Measurements from ENCODE around the gene CHST11.
A peak's percentile ranks its signal among the peaks of the same experiment; 100 is the strongest.

Gene CHST11

DNA sequence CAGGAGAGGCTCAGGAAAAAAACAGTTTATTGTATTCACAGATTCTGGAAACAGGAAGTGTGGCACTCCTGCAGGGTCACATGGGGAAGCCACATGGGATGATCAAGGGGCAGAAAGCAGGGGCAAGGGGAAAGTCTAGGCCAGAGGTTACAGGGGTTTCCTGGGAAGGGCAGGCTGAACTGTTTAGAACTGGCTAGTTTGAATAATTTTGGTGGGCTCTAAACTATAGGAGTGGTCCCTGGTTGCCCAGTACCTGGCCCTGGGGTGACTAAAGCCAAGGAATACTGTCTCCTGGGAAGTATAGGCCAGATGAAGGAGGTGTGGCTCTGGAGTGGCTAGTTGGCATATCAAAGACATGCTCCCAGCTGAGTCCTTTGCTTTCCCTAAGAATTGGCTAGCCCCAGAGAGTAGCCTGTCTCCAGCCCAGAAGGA lies 332.1 kb downstream of the CHST11 start:
- no peak for TF ChIP-seq CTCF (IDR thresholded peaks at IDR 0.05; ENCODE audit: control insufficient read depth, extremely low read depth, insufficient read depth)
- no peak for DNase-seq (ENCODE audit: low read depth)
- no peak overlapping the region for H3K4me3 ChIP-seq (ENCODE audit: low read depth, low read length)

DNA sequence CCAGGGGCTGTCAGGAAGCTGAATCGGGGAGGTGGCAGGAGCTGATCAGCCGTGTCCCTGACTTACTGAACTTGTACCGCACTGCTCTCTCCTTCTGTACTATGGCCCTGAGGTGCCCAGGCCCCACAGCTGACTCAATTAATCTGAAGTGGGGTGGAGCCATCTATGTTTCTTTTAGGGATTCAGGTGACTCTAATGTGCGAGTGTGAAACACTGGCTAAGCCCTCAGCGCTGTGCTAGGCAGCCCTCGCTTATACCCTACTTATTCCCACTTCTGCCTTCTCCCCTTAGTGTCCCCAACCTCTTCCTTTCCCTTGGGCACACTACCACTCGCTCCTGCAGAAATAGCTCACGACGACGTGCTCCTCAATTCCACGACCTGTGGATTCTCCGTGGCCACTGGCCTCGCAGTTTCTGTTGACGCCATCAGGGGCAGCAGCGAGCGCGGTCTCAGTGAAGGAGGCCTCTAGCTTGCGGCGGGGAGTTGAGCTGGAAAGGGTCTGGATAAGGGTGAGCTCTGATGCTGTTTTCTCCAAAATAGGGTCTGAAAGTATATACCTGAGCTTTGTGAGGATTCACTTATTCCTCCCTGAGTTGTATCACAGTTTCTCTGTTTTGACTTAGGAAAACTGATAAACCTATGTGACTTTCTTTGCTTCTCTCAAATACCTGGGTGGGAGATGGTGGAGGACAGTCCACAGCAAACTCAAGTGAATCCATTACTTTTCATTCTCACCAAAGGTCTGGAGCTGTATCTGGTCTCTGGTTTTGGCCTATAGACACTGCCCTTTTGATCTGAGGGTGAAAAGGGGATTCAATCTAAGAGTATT lies 333.8 kb downstream of the CHST11 start:
- no peak for DNase-seq (ENCODE audit: low read depth)
- no peak overlapping the region for H3K4me3 ChIP-seq (ENCODE audit: low read depth, low read length)
- peak; percentile 53 for TF ChIP-seq CTCF (IDR thresholded peaks at IDR 0.05; ENCODE audit: control insufficient read depth, extremely low read depth, insufficient read depth)

DNA sequence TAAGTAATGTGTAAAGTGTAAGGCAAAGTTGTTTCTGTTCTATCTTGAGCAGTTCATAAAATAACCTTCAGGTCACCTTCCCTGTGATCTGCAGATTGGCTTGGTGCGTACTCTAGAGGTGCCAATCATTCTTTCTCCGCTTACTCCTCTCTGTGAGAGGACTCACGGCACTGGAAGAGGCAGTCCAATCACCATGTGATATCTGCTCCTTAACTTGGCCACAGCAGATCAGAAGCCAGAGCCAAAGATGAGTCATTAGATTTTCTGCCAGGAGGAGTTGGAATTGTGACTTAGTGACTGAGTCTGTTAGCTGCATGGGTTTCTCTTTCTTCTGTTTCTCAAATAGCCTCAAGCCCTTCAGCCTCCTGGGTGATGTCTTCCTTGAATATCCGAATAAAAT lies 335.8 kb downstream of the CHST11 start:
- no peak overlapping the region for H3K4me3 ChIP-seq (ENCODE audit: low read depth, low read length)
- no peak for TF ChIP-seq CTCF (IDR thresholded peaks at IDR 0.05; ENCODE audit: control insufficient read depth, extremely low read depth, insufficient read depth)
- DNase-seq (ENCODE audit: low read depth), result peak; percentile 44

DNA sequence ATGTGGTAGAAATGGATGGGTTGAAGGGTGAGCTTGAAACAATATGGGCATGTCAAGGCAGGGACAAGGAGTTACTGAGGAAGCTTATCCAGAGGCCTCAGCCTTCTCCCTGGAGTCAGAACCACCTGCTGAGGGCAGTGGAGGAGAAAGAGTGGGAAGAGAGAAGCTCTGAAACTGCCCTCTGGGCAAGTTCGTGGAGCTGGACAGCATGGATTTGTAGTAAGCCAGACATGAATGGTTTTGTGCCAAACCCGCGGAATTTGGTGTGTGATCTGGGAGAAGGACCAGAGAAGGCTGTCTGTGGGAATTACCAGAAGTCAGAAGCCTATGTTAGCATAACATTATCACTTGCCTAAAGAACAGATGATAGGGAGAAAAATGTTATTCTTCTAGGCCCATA lies 336.5 kb downstream of the CHST11 start:
- TF ChIP-seq CTCF (IDR thresholded peaks at IDR 0.05; ENCODE audit: control insufficient read depth, extremely low read depth, insufficient read depth), result no peak
- H3K4me3 ChIP-seq (ENCODE audit: low read depth, low read length), result no peak overlapping the region
- DNase-seq (ENCODE audit: low read depth), result no peak

GRCh38 chr12:104793968-104794367 lies 337.2 kb downstream of the CHST11 start:
- no peak for TF ChIP-seq CTCF (IDR thresholded peaks at IDR 0.05; ENCODE audit: control insufficient read depth, extremely low read depth, insufficient read depth)
- H3K4me3 ChIP-seq (ENCODE audit: low read depth, low read length), result no peak overlapping the region
- no peak for DNase-seq (ENCODE audit: low read depth)

- no peak overlapping the region for H3K4me3 ChIP-seq (ENCODE audit: low read depth, low read length)
- no peak for DNase-seq (ENCODE audit: low read depth)
- TF ChIP-seq CTCF (IDR thresholded peaks at IDR 0.05; ENCODE audit: control insufficient read depth, extremely low read depth, insufficient read depth), result no peak
Measured at GRCh38 chr12:104796475-104796862, 339.7 kb downstream of the CHST11 start.

DNA sequence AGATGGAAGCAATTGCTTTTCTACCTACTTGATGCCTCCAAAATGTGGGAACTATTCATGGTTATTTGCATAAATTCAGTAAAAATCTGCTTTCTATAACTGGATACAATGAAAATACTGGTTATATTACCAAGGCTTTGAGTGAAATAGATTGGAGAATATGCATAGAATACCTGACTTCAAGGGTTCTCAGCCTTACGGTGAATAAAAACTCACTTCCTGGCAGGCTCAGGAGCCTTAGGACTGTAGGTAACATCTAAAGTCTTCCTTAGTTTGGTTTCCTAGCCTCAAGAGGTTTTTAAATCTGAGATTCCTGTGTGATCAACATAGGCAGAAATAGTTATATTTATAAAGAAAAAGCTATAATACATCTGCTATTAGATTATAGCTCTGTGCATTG lies 342.7 kb downstream of the CHST11 start:
- no peak overlapping the region for H3K4me3 ChIP-seq (ENCODE audit: low read depth, low read length)
- no peak for TF ChIP-seq CTCF (IDR thresholded peaks at IDR 0.05; ENCODE audit: control insufficient read depth, extremely low read depth, insufficient read depth)

More for the DNA sequence above, 342.7 kb downstream of the CHST11 start:
- DNase-seq (ENCODE audit: low read depth), result no peak
